Muscle layer of colon (tissue), 2 donors: ENCODE measurements around the gene TNFAIP8L2.

Source experiments
- H3K27ac ChIP-seq: one replicate; pipeline ENCODE4 v1.7.0; 2013; ENCODE audit warnings: low read depth, mild to moderate bottlenecking, low read length, moderate library complexity
- H3K27me3 ChIP-seq, 2 donors: one replicate each; pipeline ENCODE4 v1.7.0; 2013; ENCODE audit warnings: low read length in 2 of 2, mild to moderate bottlenecking in 2 of 2; ENCODE audit not compliant: insufficient read depth in 2 of 2, control insufficient read depth in 1 of 2
- H3K36me3 ChIP-seq: one replicate; pipeline ENCODE4 v1.7.0; 2013; ENCODE audit warnings: mild to moderate bottlenecking, low read length; ENCODE audit not compliant: insufficient read depth
- H3K4me1 ChIP-seq: one replicate; pipeline ENCODE4 v1.7.0; 2013; ENCODE audit warnings: mild to moderate bottlenecking, low read length; ENCODE audit not compliant: insufficient read depth
- H3K4me3 ChIP-seq, 2 donors: one replicate each; pipeline ENCODE4 v1.7.0; 2013; ENCODE audit warnings: low read length in 2 of 2, low read depth in 1 of 2, mild to moderate bottlenecking in 1 of 2, moderate library complexity in 1 of 2
- H3K9ac ChIP-seq: one replicate; pipeline ENCODE4 v1.7.0; 2013; ENCODE audit warnings: low read length
- H3K9me3 ChIP-seq: one replicate; pipeline ENCODE4 v1.7.0; 2013; ENCODE audit warnings: mild to moderate bottlenecking, low read length
- donor health status: abdominal sarcoma.
- donor health status: Adenocarcinoma of cecum.

The TNFAIP8L2 gene

DNA sequence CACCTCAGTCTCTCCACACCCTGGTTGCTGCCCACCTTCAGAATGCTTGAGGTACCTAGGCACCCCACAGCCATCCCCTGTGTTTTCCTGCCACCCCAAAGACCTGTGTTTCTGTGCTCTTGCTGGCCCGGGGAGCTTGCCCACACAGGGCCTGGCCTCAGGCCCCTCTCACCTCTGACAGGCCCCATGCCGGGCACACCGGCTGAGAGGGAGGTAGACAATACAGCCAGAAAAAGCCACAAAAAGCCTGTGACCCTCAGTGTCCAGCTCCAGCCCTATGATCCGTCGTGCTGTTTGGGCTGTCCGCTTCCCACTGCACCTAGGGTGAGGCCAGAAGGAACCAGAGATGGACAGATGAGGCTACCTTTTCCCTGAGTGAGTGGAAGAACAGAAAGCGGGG lies 21.5 kb upstream of the TNFAIP8L2 start:
- H3K9ac ChIP-seq, result no peak overlapping the region
- peaks cover 8% of the 10 kb centered on the region for H3K4me1 ChIP-seq
- H3K9me3 ChIP-seq, result no peaks in the 10 kb centered on the region
- H3K27me3 ChIP-seq, result no peaks in the 10 kb centered on the region
- no peak overlapping the region for H3K27ac ChIP-seq
- no peak overlapping the region for H3K4me3 ChIP-seq
- H3K36me3 ChIP-seq, result peaks cover 7% of the 10 kb centered on the region

DNA sequence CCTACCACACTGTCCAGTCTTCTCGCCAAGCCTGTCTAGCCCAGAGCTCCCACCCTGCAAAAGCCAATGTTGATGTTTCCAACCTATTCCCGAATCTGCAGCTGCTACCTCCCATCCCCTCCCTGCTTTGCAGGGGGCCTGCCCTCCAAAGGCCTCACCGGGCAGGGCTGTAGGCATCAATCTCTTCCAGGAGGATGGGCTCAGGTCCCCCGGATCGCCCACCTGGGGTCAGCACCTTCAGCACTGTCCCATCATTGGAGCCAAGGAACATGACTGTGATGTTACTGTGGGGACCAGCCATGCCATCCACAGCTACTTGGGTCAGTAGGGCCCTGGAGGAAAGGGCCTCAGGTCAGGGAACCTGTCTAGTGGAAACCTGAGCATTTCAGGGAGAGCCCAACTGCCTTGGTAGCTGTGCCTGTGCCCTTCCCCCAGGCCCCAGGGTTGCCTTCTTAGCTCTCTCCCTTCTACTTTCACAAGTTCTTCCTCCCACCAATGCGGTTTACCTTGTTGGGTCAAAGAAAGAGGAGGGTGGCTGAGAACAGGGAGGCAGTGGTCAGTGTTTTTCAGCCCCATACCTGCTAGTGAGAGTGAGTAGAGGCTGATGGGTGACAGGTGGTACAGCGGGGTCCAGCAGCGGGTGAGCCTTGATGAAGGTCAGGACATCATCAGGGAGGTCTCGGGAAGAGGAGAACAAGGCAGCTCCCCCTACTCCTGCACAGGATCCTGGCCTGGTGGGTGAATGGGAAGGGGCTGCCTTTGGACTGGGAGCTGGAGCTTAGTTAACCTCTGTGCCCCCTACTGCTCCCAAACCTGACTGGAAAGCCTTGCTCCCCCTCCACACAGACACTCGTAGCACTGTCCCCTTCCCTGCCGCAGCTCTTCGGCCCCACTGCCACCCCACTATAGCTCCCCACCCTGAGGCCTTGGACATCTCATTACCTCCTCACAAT lies 20.7 kb upstream of the TNFAIP8L2 start:
- Histone ChIP-seq H3K9me3 (no peaks in the 10 kb centered on the region), H3K27me3 (no peaks in the 10 kb centered on the region), H3K36me3 (peaks cover 7% of the 10 kb centered on the region), H3K27ac (no peak overlapping the region), H3K9ac (no peak overlapping the region), H3K4me3 (no peak overlapping the region), H3K4me1 (peaks cover 4% of the 10 kb centered on the region)

DNA sequence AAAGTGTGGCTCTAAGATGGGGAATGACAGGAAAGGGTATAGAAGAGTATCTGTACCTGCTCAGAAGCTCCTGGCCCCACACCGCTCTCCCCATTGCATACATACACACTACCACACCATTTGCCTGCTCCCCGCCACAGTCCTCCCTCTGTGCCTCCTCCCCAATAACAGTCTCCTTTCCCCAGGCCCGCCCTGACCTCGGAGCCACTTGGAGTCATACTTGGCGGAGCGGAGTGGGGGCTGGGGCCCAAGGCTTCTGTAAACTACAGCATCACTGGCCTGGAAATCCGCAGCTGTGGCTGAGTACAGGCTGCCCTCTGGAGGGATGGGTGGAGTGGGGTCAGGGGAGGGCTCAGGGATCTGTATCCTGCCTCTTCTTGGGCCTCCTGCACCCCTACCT lies 18.7 kb upstream of the TNFAIP8L2 start:
- no peak overlapping the region for H3K9ac ChIP-seq
- H3K36me3 ChIP-seq, result peaks cover 7% of the 10 kb centered on the region
- H3K9me3 ChIP-seq, result no peaks in the 10 kb centered on the region
- H3K4me3 ChIP-seq, result no peak overlapping the region
- no peaks in the 10 kb centered on the region for H3K27me3 ChIP-seq
- no peaks in the 10 kb centered on the region for H3K4me1 ChIP-seq
- no peak overlapping the region for H3K27ac ChIP-seq

- no peaks in the 10 kb centered on the region for H3K27me3 ChIP-seq
- no peak overlapping the region for H3K27ac ChIP-seq
- H3K9me3 ChIP-seq, result no peaks in the 10 kb centered on the region
- no peak overlapping the region for H3K4me3 ChIP-seq
- H3K9ac ChIP-seq, result no peak overlapping the region
- H3K4me1 ChIP-seq, result peaks cover 29% of the 10 kb centered on the region
- no peaks in the 10 kb centered on the region for H3K36me3 ChIP-seq
Measured at GRCh38 chr1:151142411-151143056, 13.9 kb upstream of the TNFAIP8L2 start.

DNA sequence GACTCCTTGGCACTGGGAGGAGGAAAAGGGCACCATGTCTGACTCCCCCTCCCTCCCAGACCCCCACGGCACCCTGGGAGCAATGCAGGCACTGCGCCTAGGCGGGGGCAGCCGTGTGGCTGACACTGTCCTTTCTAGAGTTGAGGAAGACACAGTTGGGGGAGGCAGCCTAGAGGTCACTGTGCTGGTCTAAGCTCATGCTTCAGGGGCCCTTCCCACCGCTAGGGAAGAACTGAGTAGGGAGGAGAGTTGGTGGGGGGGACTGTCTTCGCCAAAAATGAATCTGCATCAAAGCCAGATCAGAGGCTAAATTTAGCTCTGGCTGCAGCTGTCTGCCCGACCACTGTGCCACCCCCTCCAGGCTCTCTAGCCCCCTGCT lies 13.4 kb upstream of the TNFAIP8L2 start:
- H3K4me1 ChIP-seq, result peaks cover 30% of the 10 kb centered on the region
- H3K9ac ChIP-seq, result no peak overlapping the region
- H3K27ac ChIP-seq, result no peak overlapping the region
- no peak overlapping the region for H3K4me3 ChIP-seq
- H3K27me3 ChIP-seq, result no peaks in the 10 kb centered on the region
- H3K9me3 ChIP-seq, result no peaks in the 10 kb centered on the region
- H3K36me3 ChIP-seq, result no peaks in the 10 kb centered on the region

DNA sequence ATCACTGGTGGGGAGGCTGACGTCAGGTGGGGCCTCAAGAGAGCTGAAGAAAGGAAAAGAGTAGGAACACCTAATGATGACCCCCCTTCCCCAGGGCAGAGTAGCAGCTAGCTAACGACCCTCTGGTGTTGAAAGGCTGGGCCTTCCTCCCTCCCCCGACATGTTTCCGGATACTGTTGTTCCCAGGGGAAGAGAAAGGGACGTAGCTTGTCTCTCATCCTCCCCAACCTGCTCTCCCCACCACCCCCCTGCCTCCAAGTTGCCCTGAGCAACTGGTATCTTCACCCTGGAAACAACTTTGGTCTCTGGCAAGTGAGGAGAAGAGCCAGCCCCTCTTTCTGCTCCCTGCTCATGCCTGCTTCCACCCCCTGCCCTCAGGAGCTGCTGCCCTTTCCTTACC lies 12.5 kb upstream of the TNFAIP8L2 start:
- Histone ChIP-seq H3K36me3 (no peaks in the 10 kb centered on the region), H3K9ac (no peak overlapping the region), H3K4me1 (peaks cover 30% of the 10 kb centered on the region), H3K4me3 (no peak overlapping the region), H3K9me3 (no peaks in the 10 kb centered on the region), H3K27ac (no peak overlapping the region), H3K27me3 (no peaks in the 10 kb centered on the region)

DNA sequence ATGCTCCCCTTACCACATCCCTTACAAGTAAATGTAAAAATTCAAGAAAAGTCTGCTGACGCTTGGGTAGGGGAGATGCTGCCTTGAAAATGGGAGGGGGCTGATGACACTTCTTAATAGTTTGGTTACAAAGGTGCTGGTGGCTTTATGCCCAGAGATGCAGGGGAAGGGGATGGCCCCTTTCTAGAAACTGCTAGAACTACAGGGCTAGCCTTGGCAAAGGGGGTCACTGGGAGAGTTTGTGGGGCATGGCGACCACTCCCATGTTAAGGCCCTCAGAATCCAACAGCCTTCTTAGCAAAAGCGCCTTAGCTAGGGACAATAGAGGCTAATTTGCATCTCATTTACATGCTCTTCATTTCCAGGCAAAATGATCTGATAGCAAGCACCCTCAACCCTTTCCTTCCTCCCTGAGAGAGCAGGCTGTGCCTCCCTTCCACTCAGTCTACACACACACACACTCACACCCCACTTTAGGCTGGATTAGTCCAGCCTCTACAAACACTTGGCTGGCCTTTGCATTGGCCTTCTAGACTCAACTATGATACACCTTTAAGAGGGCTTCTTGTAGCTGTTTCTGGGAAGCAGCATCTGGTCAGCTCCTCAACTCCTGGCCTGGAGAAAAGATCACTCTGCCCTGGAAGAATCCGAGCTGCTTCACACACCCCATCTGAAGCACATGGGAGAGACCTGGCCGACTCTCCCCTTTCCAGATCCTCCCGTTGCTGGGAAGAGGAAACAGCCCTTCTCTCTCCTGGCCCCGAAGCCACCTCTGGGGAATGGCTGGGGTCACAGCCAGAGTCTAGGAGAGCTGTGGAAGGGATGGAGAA lies 11.8 kb upstream of the TNFAIP8L2 start:
- no peak overlapping the region for H3K27ac ChIP-seq
- peak overlapping the region; percentile 53 for H3K9ac ChIP-seq
- H3K4me3 ChIP-seq, result peak overlapping the region in 1 of 2 donors; percentile 97
- no peaks in the 10 kb centered on the region for H3K9me3 ChIP-seq
- no peaks in the 10 kb centered on the region for H3K27me3 ChIP-seq
- peaks cover 30% of the 10 kb centered on the region for H3K4me1 ChIP-seq
- no peaks in the 10 kb centered on the region for H3K36me3 ChIP-seq

DNA sequence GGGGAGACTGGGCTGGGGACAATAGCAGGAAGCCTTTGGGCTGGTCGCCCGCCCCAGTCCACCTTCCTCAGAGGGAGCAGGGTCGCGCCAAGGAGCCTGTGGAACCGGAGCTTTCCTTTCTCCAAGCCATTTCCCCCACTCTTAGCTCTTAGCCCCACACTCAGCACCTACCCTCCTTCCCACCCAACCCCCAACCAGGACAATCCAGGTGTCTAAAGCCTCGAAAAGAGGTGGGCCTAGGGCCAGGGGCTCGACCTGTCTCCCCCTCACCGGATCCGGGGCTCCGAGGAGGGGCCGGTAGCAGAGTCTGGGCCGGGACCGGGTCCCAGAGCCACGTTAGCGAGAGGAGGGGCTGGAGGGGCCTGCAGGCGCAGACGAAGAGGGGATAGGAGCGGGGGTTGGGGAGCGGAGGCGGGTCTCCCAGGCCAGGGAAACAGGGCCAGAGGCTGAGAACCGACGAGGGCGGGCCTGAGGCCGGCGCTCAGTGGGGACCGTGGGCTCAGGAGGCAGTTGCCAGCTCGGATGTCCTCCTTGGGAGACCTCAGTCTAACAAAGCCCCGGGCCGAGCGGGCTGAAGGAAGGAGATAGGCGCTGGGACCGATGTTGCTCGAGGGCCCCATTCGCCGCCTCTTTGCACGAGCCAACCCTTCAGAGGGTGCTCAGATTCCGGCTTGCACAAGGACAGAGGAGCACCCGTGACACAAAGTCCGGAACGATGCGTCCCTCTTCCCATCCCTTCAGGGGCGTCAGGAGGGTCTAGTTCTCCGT lies 11.0 kb upstream of the TNFAIP8L2 start:
- peak overlapping the region; percentile 90 for H3K27ac ChIP-seq
- H3K9ac ChIP-seq, result peak overlapping the region; percentile 53
- H3K27me3 ChIP-seq, result no peaks in the 10 kb centered on the region
- H3K36me3 ChIP-seq, result no peaks in the 10 kb centered on the region
- H3K4me3 ChIP-seq, result peak overlapping the region; percentile 85 to 97
- H3K9me3 ChIP-seq, result no peaks in the 10 kb centered on the region
- peaks cover 30% of the 10 kb centered on the region for H3K4me1 ChIP-seq

- Histone ChIP-seq H3K27me3 (no peaks in the 10 kb centered on the region), H3K4me1 (peaks cover 30% of the 10 kb centered on the region), H3K9me3 (no peaks in the 10 kb centered on the region), H3K4me3 (peak overlapping the region; percentile 85 to 97), H3K36me3 (no peaks in the 10 kb centered on the region), H3K9ac (peak overlapping the region; percentile 53), H3K27ac (peak overlapping the region; percentile 90)
Measured at GRCh38 chr1:151146072-151146411, 10.4 kb upstream of the TNFAIP8L2 start.

- H3K9me3 ChIP-seq, result no peaks in the 10 kb centered on the region
- H3K9ac ChIP-seq, result peak within 1 kb of the TSS; percentile 75
- peaks cover 30% of the 10 kb centered on the region for H3K4me1 ChIP-seq
- no peaks in the 10 kb centered on the region for H3K27me3 ChIP-seq
- no peaks in the 10 kb centered on the region for H3K36me3 ChIP-seq
- peak within 1 kb of the TSS; percentile 90 for H3K27ac ChIP-seq
- H3K4me3 ChIP-seq, result peak within 1 kb of the TSS; percentile 85 to 97
Measured at GRCh38 chr1:151146412-151147131, 9.9 kb upstream of the TNFAIP8L2 start, which contains the start of gene SEMA6C. TSS of gene SEMA6C (minus strand) at chr1:151146631. CDS start at chr1:151142621, 4,010 bp downstream.
